A549 (cell line): ENCODE measurements around the gene ACTR8. TPM values are rescaled to one million over a fixed set of nuclear protein-coding genes. Genes with fewer than 3 reads are reported as not detected.

Source experiments
- ATAC-seq, 2 experiments: fragments of 200-7000 bp in 1 of 2; fragments of >200 bp in 1 of 2; cut with Nextera tagmentation in 1 of 2; cut with Tn5 transposase in 1 of 2; 3 replicates each; pipeline versions ENCODE4 v1.8.0 to v1.9.1; 2018 to 2020; ENCODE audit warnings: mild to moderate bottlenecking in 1 of 2, moderate library complexity in 1 of 2
- CTCF ChIA-PET: fragments of 300-600 bp; sonication (Branson Sonifier 250); formaldehyde crosslinking; extraction: SDS; loops from one replicate; lab custom pipeline; 2021; ENCODE audit warnings: antibody characterized with exemption, inconsistent platforms; lab: Yijun Ruan, JAX
- POLR2A ChIA-PET: fragments of 350-600 bp; formaldehyde crosslinking; extraction: SDS; loops from one replicate; lab custom pipeline; 2021; ENCODE audit warnings: antibody characterized with exemption, inconsistent platforms; lab: Yijun Ruan, JAX
- DNase-seq, 2 experiments: peaks; one replicate each; pipeline versions ENCODE4 v3.0.0 to v3.0.0-alpha.2; 2011 to 2016; ENCODE audit warnings: low read depth in 1 of 2, low spot score in 1 of 2
- FAIRE-seq: peaks from 2 replicates; lab custom pipeline; 2011; peaks lifted over from hg19 to GRCh38; lab: Jason Lieb, UNC
- H3K27ac ChIP-seq, 2 experiments: fragments of >200 bp; sonication (Bioruptor Twin); formaldehyde crosslinking; 3 replicates each; pipeline ENCODE4 v1.5.1; 2016 to 2017
- H3K4me1 ChIP-seq: fragments of >200 bp; sonication (Bioruptor Twin); formaldehyde crosslinking; 3 replicates; pipeline ENCODE4 v1.6.1; 2016
- H3K4me2 ChIP-seq: fragments of >200 bp; sonication (Bioruptor Twin); formaldehyde crosslinking; 3 replicates; pipeline ENCODE4 v1.6.1; 2016
- H3K4me3 ChIP-seq: fragments of >200 bp; sonication (Bioruptor Twin); formaldehyde crosslinking; 3 replicates; pipeline ENCODE4 v1.5.1; 2016
- H3K9me3 ChIP-seq: fragments of >200 bp; sonication (Bioruptor Twin); formaldehyde crosslinking; 3 replicates; pipeline ENCODE4 v1.6.1; 2016
- CEBPB ChIP-seq, 2 experiments: fragments of >200 bp in 1 of 2; sonication (Bioruptor Twin) in 1 of 2; formaldehyde crosslinking in 1 of 2; IDR thresholded peaks; 2 replicates each; pipeline ENCODE4 v1.6.1; 2012 to 2016
- ESRRA ChIP-seq: fragments of 150-350 bp; IDR thresholded peaks from 2 replicates; pipeline ENCODE4 v1.6.1; 2014; ENCODE audit warnings: mild to moderate bottlenecking, low read length, borderline replicate concordance
- FOSB ChIP-seq: fragments of 250-450 bp; sonication (Bioruptor Pico); IDR thresholded peaks from 2 replicates; pipeline ENCODE4 v1.5.0; 2020; ENCODE audit warnings: mild to moderate bottlenecking, moderate library complexity
- FOXS1 ChIP-seq: fragments of 250-450 bp; sonication (Bioruptor Pico); IDR thresholded peaks from 2 replicates; pipeline ENCODE4 v1.5.0; 2020; ENCODE audit warnings: mild to moderate bottlenecking, moderate library complexity
- HOXA7 ChIP-seq: fragments of 250-450 bp; sonication (Bioruptor Pico); IDR thresholded peaks from 2 replicates; pipeline ENCODE4 v1.5.0; 2020; ENCODE audit warnings: mild to moderate bottlenecking, moderate library complexity
- JUN ChIP-seq, 2 experiments: fragments of >200 bp; sonication (Bioruptor Twin); formaldehyde crosslinking; IDR thresholded peaks; 2 replicates in 1 of 2; 3 replicates in 1 of 2; pipeline ENCODE4 v1.6.1; 2016 to 2017
- JUNB ChIP-seq: fragments of >200 bp; sonication (Bioruptor Twin); formaldehyde crosslinking; IDR thresholded peaks from 2 replicates; pipeline ENCODE4 v1.6.1; 2016
- MAFK ChIP-seq: fragments of 450-650 bp; IDR thresholded peaks from 2 replicates; pipeline ENCODE4 v1.6.1; 2014; ENCODE audit not compliant: partially characterized antibody
- NFE2L2 ChIP-seq: fragments of 150-350 bp; conservative IDR thresholded peaks from 2 replicates; pipeline ENCODE4 v1.6.1; 2014; ENCODE audit warnings: low read length
- PHF8 ChIP-seq: fragments of 200-600 bp; sonication (generic); IDR thresholded peaks from 2 replicates; pipeline ENCODE4 v1.6.1; 2016; ENCODE audit warnings: low read depth, mild to moderate bottlenecking, antibody characterized with exemption, moderate library complexity, borderline replicate concordance
- POLR2A ChIP-seq: IDR thresholded peaks from 2 replicates; pipeline ENCODE4 v1.6.1; 2012; ENCODE audit warnings: mild to moderate bottlenecking, low read length
- RNF2 ChIP-seq: fragments of 200-600 bp; sonication (generic); IDR thresholded peaks from 2 replicates; pipeline ENCODE4 v1.6.1; 2016; ENCODE audit warnings: low read depth, mild to moderate bottlenecking, antibody characterized with exemption, moderate library complexity, borderline replicate concordance
- SREBF2 ChIP-seq: fragments of 450-650 bp; IDR thresholded peaks from 2 replicates; pipeline ENCODE4 v1.6.1; 2014; ENCODE audit warnings: mild to moderate bottlenecking, moderate library complexity
- ZC3H11A ChIP-seq: fragments of 450-650 bp; IDR thresholded peaks from 2 replicates; pipeline ENCODE4 v1.6.1; 2014; ENCODE audit warnings: antibody characterized with exemption, mild to moderate bottlenecking
- WGBS: methylation state at CpG from one replicate; pipeline ENCODE4 v1.1.6; 2017; ENCODE audit errors: missing lambda C conversion rate; 5-methylcytosine and 5-hydroxymethylcytosine counted together
- polyA plus RNA-seq, 4 experiments: library from polyadenylated mRNA; depleted of rRNA in 3 of 4; stranded (reverse); fragments of >200 nt; fragmentation: RNase III in 1 of 4; extraction: RNeasy Plus Mini Kit Qiagen cat#74134 plus additional on column Dnase treatment in 1 of 4; gene quantifications; 2 replicates in 3 of 4; 3 replicates in 1 of 4; pipeline ENCODE4 v1.2.3, GENCODE V29; 2011 to 2017
- TF ChIP-seq, protein P1 (sequence below): fragments of 150-350 bp; IDR thresholded peaks from 2 replicates; pipeline ENCODE4 v1.6.1; 2014; ENCODE audit warnings: low read depth, mild to moderate bottlenecking, low read length
- TF ChIP-seq, protein P2 (sequence below): IDR thresholded peaks from 2 replicates; pipeline ENCODE4 v1.6.1; 2012
- TF ChIP-seq, protein P3 (sequence below): fragments of >200 bp; sonication (Bioruptor Twin); formaldehyde crosslinking; IDR thresholded peaks from 3 replicates; pipeline ENCODE4 v1.5.1; 2016
- TF ChIP-seq, protein P4 (sequence below): IDR thresholded peaks from 2 replicates; pipeline ENCODE4 v1.6.1; 2012; ENCODE audit warnings: low read depth, borderline replicate concordance
- TF ChIP-seq, protein P5 (sequence below): fragments of 250-450 bp; sonication (Bioruptor Pico); IDR thresholded peaks from 2 replicates; pipeline ENCODE4 v1.5.0; 2020; ENCODE audit warnings: low read depth, mild to moderate bottlenecking, moderate library complexity
- TF ChIP-seq, protein P6 (sequence below): IDR thresholded peaks from 2 replicates; pipeline ENCODE4 v1.6.1; 2012

Gene ACTR8
- polyA plus RNA-seq, 2 of the 4 experiments (the other 2 are of a cell fraction): 12.8 to 19.4 TPM

DNA sequence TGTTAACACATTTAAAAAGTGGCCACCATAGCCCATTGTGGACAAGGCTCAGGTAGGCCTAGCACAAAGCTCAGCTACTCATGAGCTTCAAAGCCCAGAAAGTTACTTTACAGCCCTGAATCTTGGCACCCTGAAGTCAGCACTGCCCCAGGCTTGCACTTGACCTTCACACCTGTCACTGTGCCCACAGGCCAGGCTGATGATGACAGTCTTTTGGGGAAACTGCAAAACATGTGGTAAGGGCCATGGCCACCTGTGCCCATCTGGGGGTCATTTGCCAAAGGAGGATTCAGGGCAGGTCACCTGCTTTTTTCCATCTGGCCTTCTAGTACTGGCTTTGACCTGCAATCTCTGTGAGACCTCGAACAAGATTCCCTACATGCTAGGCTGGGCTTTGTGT is 46.7 kb downstream of the ACTR8 start:
- WGBS: 56% methylated on average over 1 of the region's 1 CpG
- H3K27ac ChIP-seq: no peak overlapping the region
- CTCF ChIA-PET: interaction anchor here (1.1 kb wide), 2 partner anchors 9 to 28 kb away, joined by 3 read pairs; no protein-coding TSS in a partner anchor
- DNase-seq (no peak), ATAC-seq (no peak), FAIRE-seq (no peak)
- H3K4me1 ChIP-seq: no peaks in the 10 kb centered on the region
- no peak overlapping the region for H3K4me2 ChIP-seq
- POLR2A ChIA-PET: no interaction called here
- no peak overlapping the region for H3K4me3 ChIP-seq
- H3K9me3 ChIP-seq: no peaks in the 10 kb centered on the region
- TF ChIP-seq FOXS1 (no peak), RNF2 (no peak), SREBF2 (no peak), FOSB (no peak), CEBPB (IDR thresholded peaks at IDR 0.05) (no peak), ZC3H11A (no peak), POLR2A (no peak), PHF8 (no peak), HOXA7 (CRISPR knock-in tag) (no peak), JUN (IDR thresholded peaks at IDR 0.05) (no peak), ESRRA (no peak), JUNB (no peak)
- TF ChIP-seq, protein P1, sequence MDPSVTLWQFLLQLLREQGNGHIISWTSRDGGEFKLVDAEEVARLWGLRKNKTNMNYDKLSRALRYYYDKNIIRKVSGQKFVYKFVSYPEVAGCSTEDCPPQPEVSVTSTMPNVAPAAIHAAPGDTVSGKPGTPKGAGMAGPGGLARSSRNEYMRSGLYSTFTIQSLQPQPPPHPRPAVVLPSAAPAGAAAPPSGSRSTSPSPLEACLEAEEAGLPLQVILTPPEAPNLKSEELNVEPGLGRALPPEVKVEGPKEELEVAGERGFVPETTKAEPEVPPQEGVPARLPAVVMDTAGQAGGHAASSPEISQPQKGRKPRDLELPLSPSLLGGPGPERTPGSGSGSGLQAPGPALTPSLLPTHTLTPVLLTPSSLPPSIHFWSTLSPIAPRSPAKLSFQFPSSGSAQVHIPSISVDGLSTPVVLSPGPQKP: no peak
- TF ChIP-seq, protein P2, sequence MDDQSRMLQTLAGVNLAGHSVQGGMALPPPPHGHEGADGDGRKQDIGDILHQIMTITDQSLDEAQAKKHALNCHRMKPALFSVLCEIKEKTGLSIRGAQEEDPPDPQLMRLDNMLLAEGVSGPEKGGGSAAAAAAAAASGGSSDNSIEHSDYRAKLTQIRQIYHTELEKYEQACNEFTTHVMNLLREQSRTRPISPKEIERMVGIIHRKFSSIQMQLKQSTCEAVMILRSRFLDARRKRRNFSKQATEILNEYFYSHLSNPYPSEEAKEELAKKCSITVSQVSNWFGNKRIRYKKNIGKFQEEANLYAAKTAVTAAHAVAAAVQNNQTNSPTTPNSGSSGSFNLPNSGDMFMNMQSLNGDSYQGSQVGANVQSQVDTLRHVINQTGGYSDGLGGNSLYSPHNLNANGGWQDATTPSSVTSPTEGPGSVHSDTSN: no peak
- TF ChIP-seq, protein P3, sequence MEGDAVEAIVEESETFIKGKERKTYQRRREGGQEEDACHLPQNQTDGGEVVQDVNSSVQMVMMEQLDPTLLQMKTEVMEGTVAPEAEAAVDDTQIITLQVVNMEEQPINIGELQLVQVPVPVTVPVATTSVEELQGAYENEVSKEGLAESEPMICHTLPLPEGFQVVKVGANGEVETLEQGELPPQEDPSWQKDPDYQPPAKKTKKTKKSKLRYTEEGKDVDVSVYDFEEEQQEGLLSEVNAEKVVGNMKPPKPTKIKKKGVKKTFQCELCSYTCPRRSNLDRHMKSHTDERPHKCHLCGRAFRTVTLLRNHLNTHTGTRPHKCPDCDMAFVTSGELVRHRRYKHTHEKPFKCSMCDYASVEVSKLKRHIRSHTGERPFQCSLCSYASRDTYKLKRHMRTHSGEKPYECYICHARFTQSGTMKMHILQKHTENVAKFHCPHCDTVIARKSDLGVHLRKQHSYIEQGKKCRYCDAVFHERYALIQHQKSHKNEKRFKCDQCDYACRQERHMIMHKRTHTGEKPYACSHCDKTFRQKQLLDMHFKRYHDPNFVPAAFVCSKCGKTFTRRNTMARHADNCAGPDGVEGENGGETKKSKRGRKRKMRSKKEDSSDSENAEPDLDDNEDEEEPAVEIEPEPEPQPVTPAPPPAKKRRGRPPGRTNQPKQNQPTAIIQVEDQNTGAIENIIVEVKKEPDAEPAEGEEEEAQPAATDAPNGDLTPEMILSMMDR: no peak
- TF ChIP-seq, protein P4, sequence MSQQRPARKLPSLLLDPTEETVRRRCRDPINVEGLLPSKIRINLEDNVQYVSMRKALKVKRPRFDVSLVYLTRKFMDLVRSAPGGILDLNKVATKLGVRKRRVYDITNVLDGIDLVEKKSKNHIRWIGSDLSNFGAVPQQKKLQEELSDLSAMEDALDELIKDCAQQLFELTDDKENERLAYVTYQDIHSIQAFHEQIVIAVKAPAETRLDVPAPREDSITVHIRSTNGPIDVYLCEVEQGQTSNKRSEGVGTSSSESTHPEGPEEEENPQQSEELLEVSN: no peak
- TF ChIP-seq, protein P5, sequence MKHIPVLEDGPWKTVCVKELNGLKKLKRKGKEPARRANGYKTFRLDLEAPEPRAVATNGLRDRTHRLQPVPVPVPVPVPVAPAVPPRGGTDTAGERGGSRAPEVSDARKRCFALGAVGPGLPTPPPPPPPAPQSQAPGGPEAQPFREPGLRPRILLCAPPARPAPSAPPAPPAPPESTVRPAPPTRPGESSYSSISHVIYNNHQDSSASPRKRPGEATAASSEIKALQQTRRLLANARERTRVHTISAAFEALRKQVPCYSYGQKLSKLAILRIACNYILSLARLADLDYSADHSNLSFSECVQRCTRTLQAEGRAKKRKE (CRISPR knock-in tag): no peak
- TF ChIP-seq, all 56 proteins: peak for 0

DNA sequence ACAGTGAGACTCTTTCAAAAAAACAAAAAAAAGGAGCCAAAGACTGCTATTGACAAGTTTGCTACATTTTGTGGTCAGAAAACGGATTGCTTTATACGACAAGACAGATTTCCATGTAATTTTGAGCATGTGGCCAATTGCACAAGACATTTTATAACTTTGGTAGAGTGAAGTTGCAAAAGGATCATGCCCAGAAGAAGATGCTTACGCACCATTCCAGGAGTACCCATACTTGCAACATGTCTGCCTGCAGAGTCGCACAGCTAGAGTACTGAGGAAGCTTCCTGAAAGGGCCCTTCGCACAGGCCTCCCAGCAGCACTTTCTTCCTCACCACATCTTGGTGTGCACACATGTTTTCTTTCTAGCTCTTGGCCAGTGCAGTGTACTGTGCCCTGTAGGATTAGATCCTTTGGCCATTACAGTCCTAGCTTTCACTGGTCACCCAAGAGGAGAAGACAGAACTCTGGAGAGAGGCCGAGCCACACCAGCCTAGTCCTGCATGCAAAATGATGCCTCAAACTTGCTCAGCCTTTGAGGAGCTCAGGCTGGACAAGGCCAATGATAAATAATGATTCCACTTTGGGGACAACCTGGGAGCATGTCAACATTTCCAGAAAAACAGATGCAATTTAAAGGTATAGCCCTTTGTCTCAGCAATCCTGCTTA is 47.4 kb downstream of the ACTR8 start:
- Histone ChIP-seq H3K4me3 (no peak overlapping the region), H3K4me1 (no peaks in the 10 kb centered on the region), H3K4me2 (no peak overlapping the region), H3K9me3 (no peaks in the 10 kb centered on the region), H3K27ac (no peak overlapping the region)
- TF ChIP-seq NFE2L2 (no peak), MAFK (no peak), POLR2A (no peak), SREBF2 (no peak), PHF8 (no peak)
- TF ChIP-seq, protein P6, sequence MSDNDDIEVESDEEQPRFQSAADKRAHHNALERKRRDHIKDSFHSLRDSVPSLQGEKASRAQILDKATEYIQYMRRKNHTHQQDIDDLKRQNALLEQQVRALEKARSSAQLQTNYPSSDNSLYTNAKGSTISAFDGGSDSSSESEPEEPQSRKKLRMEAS: no peak
- no peak for ATAC-seq
- POLR2A ChIA-PET: no interaction called here
- WGBS: 90% methylated on average over 6 of the region's 6 CpGs
- no peak for FAIRE-seq
- CTCF ChIA-PET: interaction anchor here (1.1 kb wide), 2 partner anchors 9 to 27 kb away, joined by 3 read pairs; no protein-coding TSS in a partner anchor
- no peak for DNase-seq
